ENCODE results near the gene P2RX1. TPM values are rescaled to one million over a fixed set of nuclear protein-coding genes. Genes with fewer than 3 reads are reported as not detected.

The P2RX1 gene
- total and polyA plus RNA-seq, 2 of the 4 experiments (the other 2 are of a cell fraction) = not detected

DNA sequence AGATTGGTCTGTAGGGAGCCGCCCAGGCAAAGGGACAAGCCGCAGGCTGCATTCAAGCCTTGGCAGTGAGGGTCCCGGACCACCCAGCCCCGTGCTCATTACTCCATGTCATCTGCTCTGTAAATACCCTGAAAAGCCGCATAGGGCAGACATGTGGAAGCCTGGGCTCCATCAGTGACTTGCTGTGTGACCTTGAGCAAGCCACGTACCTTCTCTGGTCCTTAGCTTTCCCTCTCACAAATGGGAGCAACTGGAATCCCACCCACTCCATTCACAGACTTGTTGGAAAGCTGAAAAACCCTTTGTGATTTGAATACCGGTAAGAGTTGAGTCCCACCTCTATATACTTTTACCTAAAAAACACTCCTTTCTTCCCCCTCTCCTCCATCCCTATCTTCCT is 35.3 kb downstream of the P2RX1 start:
- intact Hi-C loops (cut with micrococcal nuclease) = no loop called here
- Histone ChIP-seq H2BK20ac (ENCODE audit: low read depth, low read length) (no peak overlapping the region), H3K18ac (ENCODE audit: low read depth, low read length) (no peak overlapping the region), H3K4me2 (ENCODE audit: low read depth, low read length) (no peak overlapping the region), H4K8ac (ENCODE audit: low read depth in 2 of 2, low read length in 2 of 2) (no peak overlapping the region), H3K9me1 (ENCODE audit: insufficient read depth, low read length) (0 out of 2 replicates have a peak, but pooled peaks cover 4% of the 10 kb centered on the region), H3K9ac (ENCODE audit: low read depth, low read length) (no peak overlapping the region), H3K4me1 (ENCODE audit: control insufficient read depth, insufficient read depth, low read length) (peaks cover 13% of the 10 kb centered on the region), H2BK15ac (ENCODE audit: low read depth, low read length) (no peak overlapping the region), H2AFZ (replicated peaks; ENCODE audit: low read length, poor library complexity) (no peak overlapping the region), H2BK120ac (ENCODE audit: low read depth, low read length) (no peak overlapping the region), H4K91ac (ENCODE audit: insufficient read depth, low read depth, low read length) (no peak overlapping the region), H3K9me3 (ENCODE audit: control insufficient read depth, insufficient read depth, low read length) (no peaks in the 10 kb centered on the region), H4K20me1 (ENCODE audit: insufficient read depth, low read length) (no peaks in the 10 kb centered on the region), H3K14ac (replicated peaks; ENCODE audit: low read depth, low read length) (no peak overlapping the region), H4K5ac (ENCODE audit: low read depth, low read length) (no peak overlapping the region), H3K56ac (ENCODE audit: extremely low read depth, insufficient read depth, low read length) (no peak overlapping the region), H3K4ac (ENCODE audit: low read depth, low read length) (no peak overlapping the region), H3K27me3 (ENCODE audit: control insufficient read depth, insufficient read depth, low read length) (no peaks in the 10 kb centered on the region), H3K4me3 (ENCODE audit: insufficient read depth, low read depth, low read length) (no peak overlapping the region), H3K23ac (ENCODE audit: low read depth, low read length) (no peak overlapping the region), H3K27ac (ENCODE audit: insufficient read depth, low read length) (no peak overlapping the region), H3K79me1 (ENCODE audit: low read depth in 1 of 2, low read length in 2 of 2) (no peaks in the 10 kb centered on the region; a peak in 1 of 4 replicates), H2BK5ac (ENCODE audit: low read depth, low read length, poor library complexity, severe bottlenecking) (no peak overlapping the region), H2AK5ac (ENCODE audit: low read depth, low read length) (no peak overlapping the region), H2AK9ac (replicated peaks; ENCODE audit: low read depth, low read length, poor library complexity) (no peak overlapping the region), H3K36me3 (ENCODE audit: control insufficient read depth, insufficient read depth, low read length) (peaks cover 10% of the 10 kb centered on the region)
- TF ChIP-seq CHD1 (IDR thresholded peaks at IDR 0.05; ENCODE audit: low read depth, low read length) (no peak), SMC3 (IDR thresholded peaks at IDR 0.05; ENCODE audit: low read depth, low read length) (no peak), POLR2A (IDR thresholded peaks at IDR 0.05; ENCODE audit: low read depth, low read length) (no peak), CEBPB (IDR thresholded peaks at IDR 0.05; ENCODE audit: low read depth, low read length) (no peak), RFX5 (IDR thresholded peaks at IDR 0.05; ENCODE audit: low read depth, low read length) (no peak), NFE2L2 (IDR thresholded peaks at IDR 0.05; ENCODE audit: low read depth, low read length) (no peak), RCOR1 (IDR thresholded peaks at IDR 0.05; ENCODE audit: insufficient replicate concordance, low read length) (no peak), MXI1 (IDR thresholded peaks at IDR 0.05; ENCODE audit: borderline replicate concordance, low read depth, low read length) (no peak)
- TF ChIP-seq, protein P1, sequence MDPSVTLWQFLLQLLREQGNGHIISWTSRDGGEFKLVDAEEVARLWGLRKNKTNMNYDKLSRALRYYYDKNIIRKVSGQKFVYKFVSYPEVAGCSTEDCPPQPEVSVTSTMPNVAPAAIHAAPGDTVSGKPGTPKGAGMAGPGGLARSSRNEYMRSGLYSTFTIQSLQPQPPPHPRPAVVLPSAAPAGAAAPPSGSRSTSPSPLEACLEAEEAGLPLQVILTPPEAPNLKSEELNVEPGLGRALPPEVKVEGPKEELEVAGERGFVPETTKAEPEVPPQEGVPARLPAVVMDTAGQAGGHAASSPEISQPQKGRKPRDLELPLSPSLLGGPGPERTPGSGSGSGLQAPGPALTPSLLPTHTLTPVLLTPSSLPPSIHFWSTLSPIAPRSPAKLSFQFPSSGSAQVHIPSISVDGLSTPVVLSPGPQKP (IDR thresholded peaks at IDR 0.05; ENCODE audit: borderline replicate concordance, low read depth, low read length) = no peak
- TF ChIP-seq, protein P2, sequence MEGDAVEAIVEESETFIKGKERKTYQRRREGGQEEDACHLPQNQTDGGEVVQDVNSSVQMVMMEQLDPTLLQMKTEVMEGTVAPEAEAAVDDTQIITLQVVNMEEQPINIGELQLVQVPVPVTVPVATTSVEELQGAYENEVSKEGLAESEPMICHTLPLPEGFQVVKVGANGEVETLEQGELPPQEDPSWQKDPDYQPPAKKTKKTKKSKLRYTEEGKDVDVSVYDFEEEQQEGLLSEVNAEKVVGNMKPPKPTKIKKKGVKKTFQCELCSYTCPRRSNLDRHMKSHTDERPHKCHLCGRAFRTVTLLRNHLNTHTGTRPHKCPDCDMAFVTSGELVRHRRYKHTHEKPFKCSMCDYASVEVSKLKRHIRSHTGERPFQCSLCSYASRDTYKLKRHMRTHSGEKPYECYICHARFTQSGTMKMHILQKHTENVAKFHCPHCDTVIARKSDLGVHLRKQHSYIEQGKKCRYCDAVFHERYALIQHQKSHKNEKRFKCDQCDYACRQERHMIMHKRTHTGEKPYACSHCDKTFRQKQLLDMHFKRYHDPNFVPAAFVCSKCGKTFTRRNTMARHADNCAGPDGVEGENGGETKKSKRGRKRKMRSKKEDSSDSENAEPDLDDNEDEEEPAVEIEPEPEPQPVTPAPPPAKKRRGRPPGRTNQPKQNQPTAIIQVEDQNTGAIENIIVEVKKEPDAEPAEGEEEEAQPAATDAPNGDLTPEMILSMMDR (conservative IDR thresholded peaks at IDR 0.05; ENCODE audit: low read depth, low read length) = no peak
- in situ Hi-C loops (cut with MboI; ENCODE audit: low sequenced_read_pairs) = no loop called here
- ATAC-seq (ENCODE audit: low read depth) (no peak), DNase-seq (no peak)
- dilution Hi-C loops (cut with HindIII; ENCODE audit: low sequenced_read_pairs, unreplicated experiment) = no loop called here
- ChIA-PET CTCF (no interaction called here), POLR2A (ENCODE audit: unreplicated experiment) (no interaction called here)
- no TSS peak for BruUV-seq (replicated peaks)
- 90% methylated on average over 2 of the region's 7 CpGs; no CpG with 5 or more reads in 1 of the 2 experiments for WGBS, 2 experiments (ENCODE audit: extremely low coverage in 2 of 2, insufficient read length in 1 of 2)
